ENCODE results near the gene BBS1.

Gene BBS1

GRCh38 chr11:66477263-66478201 lies 32.9 kb upstream of the BBS1 start:
- DNase-seq (ENCODE audit: low read depth) = no peak

GRCh38 chr11:66478729-66479393 lies 31.6 kb upstream of the BBS1 start:
- DNase-seq (ENCODE audit: low read depth) = no peak

- no peak for DNase-seq (ENCODE audit: low read depth)
Measured at GRCh38 chr11:66479394-66480116, 30.9 kb upstream of the BBS1 start.

- peak; percentile 80 for DNase-seq (ENCODE audit: low read depth)
Measured at GRCh38 chr11:66480117-66480938, 30.1 kb upstream of the BBS1 start, which contains the start of gene DPP3. TSS of gene DPP3 (plus strand) at chr11:66480434. CDS start at chr11:66482201, 1,767 bp downstream.

- DNase-seq (ENCODE audit: low read depth) = no peak
Measured at GRCh38 chr11:66484806-66485380, 25.5 kb upstream of the BBS1 start.

GRCh38 chr11:66488957-66489356 lies 21.5 kb upstream of the BBS1 start:
- DNase-seq (ENCODE audit: low read depth) = no peak

- no peak for DNase-seq (ENCODE audit: low read depth)
Measured at GRCh38 chr11:66489636-66490035, 20.8 kb upstream of the BBS1 start.

GRCh38 chr11:66491315-66491935 lies 19.0 kb upstream of the BBS1 start:
- no peak for DNase-seq (ENCODE audit: low read depth)

- no peak for DNase-seq (ENCODE audit: low read depth)
Measured at GRCh38 chr11:66492161-66492865, 18.1 kb upstream of the BBS1 start.

- DNase-seq (ENCODE audit: low read depth) = no peak
Measured at GRCh38 chr11:66493130-66493529, 17.3 kb upstream of the BBS1 start.

- no peak for DNase-seq (ENCODE audit: low read depth)
Measured at GRCh38 chr11:66494458-66494857, 16.0 kb upstream of the BBS1 start.

GRCh38 chr11:66494935-66495334 lies 15.5 kb upstream of the BBS1 start:
- DNase-seq (ENCODE audit: low read depth) = no peak

- DNase-seq (ENCODE audit: low read depth) = no peak
Measured at GRCh38 chr11:66495401-66495854, 15.0 kb upstream of the BBS1 start.

- DNase-seq (ENCODE audit: low read depth) = no peak
Measured at GRCh38 chr11:66497206-66497605, 13.2 kb upstream of the BBS1 start.

GRCh38 chr11:66498506-66498905 lies 11.9 kb upstream of the BBS1 start:
- no peak for DNase-seq (ENCODE audit: low read depth)

GRCh38 chr11:66505276-66505816 lies 5.1 kb upstream of the BBS1 start:
- no peak for DNase-seq (ENCODE audit: low read depth)

GRCh38 chr11:66509131-66509561 lies 1.3 kb upstream of the BBS1 start:
- DNase-seq (ENCODE audit: low read depth) = no peak

GRCh38 chr11:66510990-66511339 lies 530 bp downstream of the BBS1 start:
- DNase-seq (ENCODE audit: low read depth) = no peak

GRCh38 chr11:66523611-66524010 lies 13.2 kb downstream of the BBS1 start:
- no peak for DNase-seq (ENCODE audit: low read depth)

Data from stimulated activated CD8-positive, alpha-beta memory T cell treated with anti-CD3 and anti-CD28 coated beads, Interleukin-15, amount 100 ng/mL, for 24 hours (primary cell).